Vagina (tissue), 2 donors: ENCODE data around the gene KCNH2.

ENCODE experiments used
- CTCF ChIP-seq, 3 experiments: fragments of 450-650 bp in 2 of 3; fragments of 200-600 bp in 1 of 3; sonication (generic) in 1 of 3; IDR thresholded peaks; one replicate each; pipeline ENCODE4 v1.5.1; 2017 to 2019; ENCODE audit warnings: antibody characterized with exemption in 3 of 3, mild to moderate bottlenecking in 2 of 3, moderate library complexity in 2 of 3
- POLR2A ChIP-seq, 2 donors: fragments of 450-650 bp; IDR thresholded peaks; one replicate each; pipeline ENCODE4 v1.6.1; 2017; ENCODE audit warnings: antibody characterized with exemption in 2 of 2, mild to moderate bottlenecking in 2 of 2, moderate library complexity in 2 of 2
- POLR2AphosphoS5 ChIP-seq, 2 donors: sonication (generic); formaldehyde crosslinking; IDR thresholded peaks; one replicate each; pipeline ENCODE4 v1.9.0; 2017; ENCODE audit warnings: antibody characterized with exemption in 2 of 2, mild to moderate bottlenecking in 2 of 2, low read depth in 1 of 2; ENCODE audit not compliant: insufficient read depth in 1 of 2

DNA sequence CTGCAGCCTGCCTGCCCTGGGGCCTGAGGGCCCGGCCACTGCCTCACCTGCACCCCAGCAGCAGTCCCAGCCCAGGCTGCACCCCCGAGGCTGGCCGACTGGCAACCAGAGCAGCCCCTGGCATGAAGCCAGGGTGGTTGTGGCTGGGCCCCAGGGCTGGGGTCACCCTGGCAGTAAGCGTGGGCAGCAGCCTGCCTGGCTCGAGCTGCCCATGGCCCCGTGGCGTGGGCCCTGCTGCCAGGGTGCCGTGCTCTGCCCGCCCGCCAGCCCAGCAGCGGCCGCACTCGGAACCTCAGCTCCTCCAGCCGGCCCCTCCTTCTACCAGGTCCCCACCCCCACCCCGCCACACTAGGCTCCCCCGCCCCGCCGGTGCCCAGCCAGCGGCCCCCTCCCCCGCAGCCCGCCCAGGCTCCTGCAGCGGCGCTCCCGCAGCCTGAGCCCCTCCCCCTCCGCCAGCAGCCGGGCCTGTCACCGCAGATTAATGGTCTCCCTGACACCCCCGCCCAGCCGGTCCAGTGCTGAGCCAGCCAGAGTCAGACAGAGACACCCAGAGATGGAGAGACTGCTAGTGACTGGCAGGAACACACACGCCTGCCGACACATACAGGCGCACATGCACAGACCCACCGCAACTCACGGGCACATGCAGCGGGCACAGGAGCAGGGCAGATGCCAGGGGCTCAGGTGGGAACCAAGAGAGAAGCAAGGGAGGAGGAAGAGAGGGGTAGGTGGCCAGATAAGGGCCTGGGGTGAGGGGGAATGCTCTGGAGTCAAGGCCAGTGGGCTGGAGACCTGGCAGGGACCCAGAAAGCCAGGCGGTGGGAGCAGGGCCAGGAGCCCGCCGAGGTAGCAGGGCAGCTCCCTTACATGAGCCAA, 22.4 kb downstream of the KCNH2 start:
- no peak for TF ChIP-seq POLR2A (IDR thresholded peaks at IDR 0.05)
- no peak for TF ChIP-seq CTCF (IDR thresholded peaks at IDR 0.05)
- TF ChIP-seq POLR2AphosphoS5 (IDR thresholded peaks at IDR 0.05; ENCODE audit: insufficient read depth in 1 of 2, low read depth in 1 of 2) = no peak
